HG03342 (cell line): ENCODE results near the gene FLG.
"Not testable (repeated sequence)": the region's sequence is repeated elsewhere in the genome, so short reads cannot be mapped to it uniquely, and the experiment has no call there.

Experiments used
- ATAC-seq: cut with Tn5 transposase; IDR thresholded peaks from one replicate; pipeline ENCODE4 v1.9.1; 2021; ENCODE audit warnings: mild to moderate bottlenecking, moderate library complexity; ENCODE audit not compliant: unreplicated experiment

FLG gene

GRCh38 chr1:152325111-152325510 is at the start of gene FLG:
FLG (minus strand) TSS chr1:152325239; CDS start chr1:152315456, 9,783 bp downstream.
- ATAC-seq: no peak

- no peak for ATAC-seq
Measured at GRCh38 chr1:152374451-152374850, 49.4 kb upstream of the FLG start.

DNA sequence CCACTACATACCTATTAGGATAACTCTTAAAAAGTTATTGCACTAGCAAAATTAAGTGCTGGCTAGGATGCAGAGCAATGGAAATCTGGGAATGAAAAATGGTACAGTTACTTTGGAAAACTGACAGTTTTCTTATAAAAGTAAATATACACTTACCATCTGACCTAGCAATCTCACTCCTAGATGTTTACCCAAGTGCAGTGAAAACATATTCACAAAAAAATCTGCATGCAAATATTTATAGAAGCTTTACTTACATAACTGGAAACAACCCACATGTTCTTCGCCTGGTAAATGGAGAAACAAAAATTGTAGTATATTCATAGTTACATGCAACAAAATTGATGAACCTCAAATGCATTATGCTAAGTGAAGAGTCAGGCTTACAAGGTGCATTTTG is 47.6 kb upstream of the FLG start:
- no peak for ATAC-seq

DNA sequence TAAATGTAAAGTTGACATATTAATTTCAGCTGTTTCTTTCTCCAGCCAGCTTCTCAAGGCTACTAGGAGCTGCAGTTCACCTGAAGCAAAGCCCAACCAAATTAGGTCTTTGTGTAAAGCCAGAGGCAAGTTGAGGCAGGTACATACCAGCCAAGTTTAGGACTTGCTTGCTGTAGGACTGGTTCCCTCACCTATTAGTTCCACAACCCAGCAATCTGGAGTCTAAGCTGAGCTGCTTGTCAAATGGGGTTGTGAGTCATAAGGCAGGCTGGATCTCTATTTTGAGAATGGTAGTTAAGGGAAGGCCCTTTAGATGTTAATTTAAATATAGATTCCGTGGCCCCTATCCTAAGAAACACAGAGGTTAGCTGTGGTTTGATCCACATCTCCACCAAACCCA is 42.4 kb upstream of the FLG start:
- no peak for ATAC-seq

- no peak for ATAC-seq
Measured at GRCh38 chr1:152359906-152360305, 34.9 kb upstream of the FLG start, which contains the start of gene FLG2. FLG2 (minus strand) TSS chr1:152360006; CDS start chr1:152358884, 1,122 bp downstream.

GRCh38 chr1:152356736-152357135 is 31.7 kb upstream of the FLG start:
- ATAC-seq: no peak

GRCh38 chr1:152349611-152350010 is 24.6 kb upstream of the FLG start:
- ATAC-seq: no peak

GRCh38 chr1:152348447-152348846 is 23.4 kb upstream of the FLG start:
- ATAC-seq: no peak

DNA sequence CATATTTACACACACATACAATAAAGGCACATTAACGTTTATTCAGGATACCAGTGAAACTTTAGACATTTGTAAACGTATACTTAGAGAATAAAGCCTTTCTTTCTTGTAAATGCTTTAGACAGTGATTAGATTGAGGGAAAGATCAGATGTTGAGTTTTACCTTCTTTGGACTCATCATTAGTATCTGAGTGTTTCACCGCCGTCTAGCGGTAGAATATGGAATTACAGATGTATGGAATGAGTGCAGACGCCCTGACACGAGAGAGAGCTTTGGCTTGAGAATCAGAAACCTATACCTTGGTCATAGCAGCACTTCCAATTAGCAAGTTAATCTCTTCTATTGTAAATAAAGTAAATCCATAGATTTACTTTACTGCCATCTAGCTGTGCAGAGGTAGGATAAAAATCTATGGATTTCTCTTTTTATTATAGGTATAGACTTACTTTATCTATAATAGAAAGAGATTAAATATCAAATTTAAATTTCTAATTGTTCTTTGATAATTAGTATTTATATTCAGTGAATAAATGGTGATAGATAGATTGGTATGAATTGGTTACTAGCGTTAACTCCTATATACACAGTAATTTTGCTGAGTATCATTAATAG is 22.2 kb upstream of the FLG start:
- ATAC-seq: no peak

- ATAC-seq: no peak
Measured at GRCh38 chr1:152344438-152344837, 19.4 kb upstream of the FLG start.

GRCh38 chr1:152343006-152343405 is 18.0 kb upstream of the FLG start:
- ATAC-seq: no peak

GRCh38 chr1:152335399-152335798 is 10.4 kb upstream of the FLG start:
- ATAC-seq: no peak

DNA sequence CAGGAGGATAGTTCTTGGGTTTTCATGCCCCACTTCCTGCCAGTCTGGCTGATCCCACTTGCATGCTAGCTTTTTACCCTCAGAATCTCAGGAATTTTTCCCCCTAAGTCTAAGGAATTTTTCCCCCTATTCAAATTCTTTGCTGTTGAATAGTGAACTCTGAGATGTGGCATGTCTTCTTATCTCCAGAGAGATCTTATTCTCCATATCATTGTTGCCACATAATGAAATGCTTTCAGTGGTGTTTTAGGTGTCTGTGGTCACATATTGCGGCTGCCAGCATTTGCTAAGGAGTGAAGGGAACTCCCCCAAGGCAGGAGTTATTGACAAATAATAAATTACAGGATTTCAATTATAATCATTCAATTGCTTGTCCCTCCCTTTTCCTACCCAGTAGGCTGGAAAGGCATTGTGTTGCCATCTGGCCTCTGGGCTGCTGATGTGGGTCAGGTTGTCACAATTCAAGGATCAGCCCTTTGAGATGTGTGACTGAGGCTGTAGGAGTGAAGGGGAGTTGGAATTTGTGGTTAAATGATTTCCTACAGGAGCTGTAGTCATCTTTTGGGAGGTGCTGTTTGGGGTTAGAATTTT is 3.9 kb upstream of the FLG start:
- no peak for ATAC-seq

DNA sequence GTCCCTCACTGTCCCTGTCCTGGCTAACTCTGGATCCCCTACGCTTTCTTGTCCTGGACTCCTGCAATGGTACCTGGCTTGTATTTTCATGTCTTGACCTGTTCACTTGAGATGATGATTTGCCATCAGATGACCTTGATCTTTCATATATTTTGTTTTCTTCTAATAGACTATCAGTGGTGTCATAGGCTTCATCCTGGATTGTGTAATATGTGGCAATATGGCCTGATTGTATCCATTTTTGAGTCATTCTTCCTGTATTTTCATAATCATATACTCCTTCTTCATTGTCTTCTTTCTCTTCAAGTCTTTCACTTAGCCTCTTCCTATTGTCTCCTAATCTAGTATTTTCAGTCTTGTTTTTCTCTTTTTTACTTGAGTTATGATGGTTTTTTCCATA is 11.1 kb downstream of the FLG start:
- ATAC-seq: no peak

GRCh38 chr1:152313319-152313801 is 11.7 kb downstream of the FLG start:
- ATAC-seq: no peak

DNA sequence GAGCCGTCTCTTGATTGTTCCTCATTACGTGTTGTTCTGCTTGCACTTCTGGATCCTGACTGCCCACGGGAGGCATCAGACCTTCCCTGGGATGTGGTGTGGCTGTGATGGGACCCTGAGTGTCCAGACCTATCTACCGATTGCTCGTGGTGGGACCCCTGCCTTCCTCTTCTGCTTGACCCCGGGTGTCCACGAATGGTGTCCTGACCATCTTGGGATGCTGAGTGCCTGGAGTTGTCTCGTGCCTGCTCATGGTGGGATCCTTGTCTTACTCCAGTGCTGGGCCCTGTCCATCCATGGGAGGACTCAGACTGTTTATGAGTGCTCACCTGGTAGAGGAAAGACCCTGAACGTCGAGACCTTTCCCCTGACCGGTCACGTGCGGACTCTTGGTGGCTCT is 12.9 kb downstream of the FLG start:
- not testable (repeated sequence) for ATAC-seq

DNA sequence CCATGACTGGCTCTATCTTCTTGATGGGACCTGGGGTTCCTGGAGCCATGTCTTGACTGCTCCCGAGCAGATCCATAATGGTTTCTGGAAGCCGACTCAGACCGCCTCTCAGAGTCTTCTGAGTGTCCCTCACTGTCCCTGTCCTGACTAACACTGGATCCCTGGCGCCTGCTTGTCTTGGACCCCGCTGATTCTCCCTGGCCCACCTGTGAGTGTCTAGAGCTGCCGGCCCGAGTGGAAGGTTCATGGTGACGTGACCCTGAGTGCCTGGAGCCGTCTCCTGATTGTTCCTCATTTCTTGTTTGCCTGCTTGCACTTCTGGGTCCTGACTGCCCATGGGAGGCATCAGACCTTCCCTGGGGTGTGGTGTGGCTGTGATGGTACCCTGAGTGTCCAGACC is 15.1 kb downstream of the FLG start:
- no peak for ATAC-seq

- not testable (repeated sequence) for ATAC-seq
Measured at GRCh38 chr1:152309320-152309901, 15.6 kb downstream of the FLG start.

DNA sequence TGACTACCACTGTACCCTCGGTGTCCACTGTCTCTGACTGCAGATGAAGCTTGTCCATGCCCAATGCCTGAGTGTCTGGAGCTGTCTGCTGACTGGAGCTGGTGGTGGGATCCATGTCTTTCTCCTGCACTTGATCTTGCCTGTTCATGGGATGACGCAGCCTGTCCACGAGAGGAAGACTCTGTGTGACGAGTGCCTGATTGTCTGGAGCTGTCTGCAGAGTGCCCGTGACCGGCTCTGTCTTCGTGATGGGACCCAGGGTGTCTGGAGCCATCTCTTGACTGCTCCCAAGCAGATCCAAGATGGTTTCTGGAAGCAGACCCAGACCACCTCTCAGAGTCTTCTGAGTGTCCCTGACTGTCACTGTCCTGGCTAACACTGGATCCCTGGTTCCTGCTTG is 16.3 kb downstream of the FLG start:
- not testable (repeated sequence) for ATAC-seq

DNA sequence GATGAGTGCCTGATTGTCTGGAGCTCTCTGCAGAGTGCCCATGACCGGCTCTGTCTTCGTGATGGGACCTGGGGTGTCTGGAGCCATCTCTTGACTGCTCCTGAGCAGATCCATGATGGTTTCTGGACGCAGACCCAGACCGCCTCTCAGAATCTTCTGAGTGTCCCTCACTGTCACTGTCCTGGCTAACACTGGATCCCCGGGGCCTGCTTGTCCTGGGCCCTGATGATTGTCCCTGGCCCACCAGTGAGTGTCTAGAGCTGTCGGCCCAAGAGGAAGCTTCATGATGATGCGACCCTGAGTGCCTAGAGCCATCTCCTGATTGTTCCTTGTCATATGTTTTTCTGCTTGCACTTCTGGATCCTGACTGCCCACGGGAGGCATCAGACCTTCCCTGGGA is 17.1 kb downstream of the FLG start:
- ATAC-seq: not testable (repeated sequence)

DNA sequence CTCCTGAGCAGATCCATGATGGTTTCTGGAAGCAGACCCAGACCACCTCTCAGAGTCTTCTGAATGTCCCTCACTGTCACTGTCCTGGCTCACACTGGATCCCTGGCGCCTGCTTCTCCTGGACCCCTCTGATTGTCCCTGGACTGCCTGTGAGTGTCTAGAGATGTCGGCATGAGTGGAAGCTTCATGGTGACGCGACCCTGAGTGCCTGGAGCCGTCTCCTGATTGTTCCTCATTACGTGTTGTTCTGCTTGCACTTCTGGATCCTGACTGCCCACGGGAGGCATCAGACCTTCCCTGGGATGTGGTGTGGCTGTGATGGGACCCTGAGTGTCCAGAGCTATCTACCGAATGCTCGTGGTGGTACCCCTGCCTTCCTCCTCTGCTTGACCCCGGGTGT is 18.9 kb downstream of the FLG start:
- ATAC-seq: not testable (repeated sequence)

- not testable (repeated sequence) for ATAC-seq
Measured at GRCh38 chr1:152304773-152305172, 20.3 kb downstream of the FLG start.
